Activated CD8-positive, alpha-beta T cell treated with anti-CD3 and anti-CD28 coated beads for 36 hours (primary cell): Measurements from ENCODE around the gene C3orf62. TPM values are rescaled to one million over a fixed set of nuclear protein-coding genes. Genes with fewer than 3 reads are reported as not detected.

Experiments
- ATAC-seq: fragments of 200-7000 bp; cut with Tn5 transposase; one replicate; pipeline ENCODE4 v1.10.0; 2021; ENCODE audit warnings: mild to moderate bottlenecking, moderate library complexity
- CTCF ChIA-PET: fragments of 350-600 bp; sonication (Branson Sonifier 250); formaldehyde crosslinking; loops from one replicate; lab custom pipeline; 2021; ENCODE audit warnings: antibody characterized with exemption; lab: Charles Lee
- POLR2A ChIA-PET: fragments of 350-600 bp; sonication (Branson Sonifier 250); formaldehyde crosslinking; loops from one replicate; lab custom pipeline; 2021; ENCODE audit warnings: antibody characterized with exemption; lab: Charles Lee
- DNase-seq: peaks from one replicate; pipeline ENCODE4 v3.0.0-alpha.2; 2020
- H3K27ac Mint-ChIP-seq: one replicate; pipeline ENCODE4 v1.8.0; 2021; ENCODE audit warnings: mild to moderate bottlenecking, mixed read lengths
- H3K27me3 Mint-ChIP-seq: one replicate; pipeline ENCODE4 v1.8.0; 2021; ENCODE audit warnings: mixed read lengths
- H3K36me3 Mint-ChIP-seq: one replicate; pipeline ENCODE4 v1.8.0; 2021; ENCODE audit warnings: low read depth, mixed read lengths
- H3K4me1 Mint-ChIP-seq: one replicate; pipeline ENCODE4 v1.8.0; 2021; ENCODE audit warnings: low read depth, mixed read lengths
- H3K4me3 Mint-ChIP-seq: one replicate; pipeline ENCODE4 v1.8.0; 2021; ENCODE audit warnings: mild to moderate bottlenecking, moderate library complexity, mixed read lengths
- H3K9me3 Mint-ChIP-seq: one replicate; pipeline ENCODE4 v1.8.0; 2021; ENCODE audit warnings: mixed read lengths
- intact Hi-C: fragments of 100-400 bp; cut with micrococcal nuclease; formaldehyde crosslinking; loops from one replicate; pipeline ENCODE4 v1.10.0; 2022
- total RNA-seq, 2 experiments: library from RNA; stranded (reverse); gene quantifications; one replicate each; pipeline ENCODE4 v1.2.3, GENCODE V29; 2021
- TF ChIP-seq, protein P1 (sequence below): fragments of 200-600 bp; IDR thresholded peaks from one replicate; pipeline ENCODE4 v1.8.0; 2022; ENCODE audit warnings: antibody characterized with exemption, mild to moderate bottlenecking

The C3orf62 gene
- total RNA-seq, 2 experiments from 2014 or later, result 3.4 to 3.7 TPM

- Mint-ChIP-seq H3K4me3 (no peak overlapping the region), H3K4me1 (peaks cover 12% of the 10 kb centered on the region), H3K36me3 (peaks cover 11% of the 10 kb centered on the region), H3K9me3 (no peaks in the 10 kb centered on the region), H3K27me3 (no peaks in the 10 kb centered on the region), H3K27ac (no peak overlapping the region)
- CTCF ChIA-PET, result interaction anchor here (1.2 kb wide), 1 partner anchor 100 kb away, joined by 3 read pairs; the partner anchor contains the start of gene KLHDC8B
- DNase-seq, result no peak
- TF ChIP-seq, protein P1, sequence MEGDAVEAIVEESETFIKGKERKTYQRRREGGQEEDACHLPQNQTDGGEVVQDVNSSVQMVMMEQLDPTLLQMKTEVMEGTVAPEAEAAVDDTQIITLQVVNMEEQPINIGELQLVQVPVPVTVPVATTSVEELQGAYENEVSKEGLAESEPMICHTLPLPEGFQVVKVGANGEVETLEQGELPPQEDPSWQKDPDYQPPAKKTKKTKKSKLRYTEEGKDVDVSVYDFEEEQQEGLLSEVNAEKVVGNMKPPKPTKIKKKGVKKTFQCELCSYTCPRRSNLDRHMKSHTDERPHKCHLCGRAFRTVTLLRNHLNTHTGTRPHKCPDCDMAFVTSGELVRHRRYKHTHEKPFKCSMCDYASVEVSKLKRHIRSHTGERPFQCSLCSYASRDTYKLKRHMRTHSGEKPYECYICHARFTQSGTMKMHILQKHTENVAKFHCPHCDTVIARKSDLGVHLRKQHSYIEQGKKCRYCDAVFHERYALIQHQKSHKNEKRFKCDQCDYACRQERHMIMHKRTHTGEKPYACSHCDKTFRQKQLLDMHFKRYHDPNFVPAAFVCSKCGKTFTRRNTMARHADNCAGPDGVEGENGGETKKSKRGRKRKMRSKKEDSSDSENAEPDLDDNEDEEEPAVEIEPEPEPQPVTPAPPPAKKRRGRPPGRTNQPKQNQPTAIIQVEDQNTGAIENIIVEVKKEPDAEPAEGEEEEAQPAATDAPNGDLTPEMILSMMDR, result no peak
- ATAC-seq, result no peak
- POLR2A ChIA-PET, result no interaction called here
- intact Hi-C loops, result no loop called here
Measured at GRCh38 chr3:49271047-49271446, 6.0 kb downstream of the C3orf62 start.

- H3K4me3 Mint-ChIP-seq, result no peak overlapping the region
- H3K9me3 Mint-ChIP-seq, result no peaks in the 10 kb centered on the region
- peaks cover 7% of the 10 kb centered on the region for H3K36me3 Mint-ChIP-seq
- peak overlapping the region; percentile 2 for H3K27ac Mint-ChIP-seq
- no peaks in the 10 kb centered on the region for H3K27me3 Mint-ChIP-seq
- DNase-seq, result no peak
- ATAC-seq, result no peak
- POLR2A ChIA-PET, result no interaction called here
- peaks cover 5% of the 10 kb centered on the region for H3K4me1 Mint-ChIP-seq
- TF ChIP-seq, protein P1, result no peak
- intact Hi-C loops, result no loop called here
- CTCF ChIA-PET, result interaction anchor here (1.2 kb wide), 1 partner anchor 99 kb away, joined by 3 read pairs; the partner anchor contains the start of gene KLHDC8B
Measured at GRCh38 chr3:49270156-49270500, 6.9 kb downstream of the C3orf62 start.

GRCh38 chr3:49269443-49270155 lies 7.4 kb downstream of the C3orf62 start:
- DNase-seq, result no peak
- H3K27ac Mint-ChIP-seq, result peak overlapping the region; percentile 2
- no peaks in the 10 kb centered on the region for H3K27me3 Mint-ChIP-seq
- H3K36me3 Mint-ChIP-seq, result peaks cover 7% of the 10 kb centered on the region
- CTCF ChIA-PET, result no interaction called here
- no peak for ATAC-seq
- no peak overlapping the region for H3K4me3 Mint-ChIP-seq
- TF ChIP-seq, protein P1, result no peak
- H3K9me3 Mint-ChIP-seq, result no peaks in the 10 kb centered on the region
- intact Hi-C loops, result no loop called here
- H3K4me1 Mint-ChIP-seq, result peaks cover 5% of the 10 kb centered on the region
- POLR2A ChIA-PET, result no interaction called here

- TF ChIP-seq, protein P1, result no peak
- H3K27me3 Mint-ChIP-seq, result no peaks in the 10 kb centered on the region
- no peaks in the 10 kb centered on the region for H3K4me1 Mint-ChIP-seq
- H3K4me3 Mint-ChIP-seq, result no peak overlapping the region
- CTCF ChIA-PET, result interaction anchor here (0.9 to 2.1 kb wide), 3 partner anchors 38 to 183 kb away, joined by 3 to 6 read pairs (median 3); partner anchors contain the start of gene KLHDC8B
- H3K9me3 Mint-ChIP-seq, result no peaks in the 10 kb centered on the region
- DNase-seq, result no peak
- POLR2A ChIA-PET, result interaction anchor here (0.6 kb wide), 1 partner anchor 118 kb away, joined by 3 read pairs; no protein-coding TSS in a partner anchor
- intact Hi-C loops, result no loop called here
- no peak overlapping the region for H3K27ac Mint-ChIP-seq
- no peak for ATAC-seq
- peaks cover 6% of the 10 kb centered on the region for H3K36me3 Mint-ChIP-seq
Measured at GRCh38 chr3:49266410-49267095, 10.5 kb downstream of the C3orf62 start.
